DND-41 (cell line): ENCODE data around the gene PLD2.

Experiments
- EZH2 ChIP-seq: IDR thresholded peaks from 3 replicates; pipeline ENCODE4 v1.6.1; 2012; ENCODE audit warnings: borderline replicate concordance, low read depth, mild to moderate bottlenecking, moderate library complexity, low read length, inconsistent platforms; ENCODE audit not compliant: severe bottlenecking
- TF ChIP-seq, protein P1 (sequence below): IDR thresholded peaks from 2 replicates; pipeline ENCODE4 v1.5.1; 2012; ENCODE audit warnings: borderline replicate concordance, low read length, moderate library complexity, mild to moderate bottlenecking; ENCODE audit not compliant: poor library complexity, severe bottlenecking; ENCODE audit errors: extremely low read depth

DNA sequence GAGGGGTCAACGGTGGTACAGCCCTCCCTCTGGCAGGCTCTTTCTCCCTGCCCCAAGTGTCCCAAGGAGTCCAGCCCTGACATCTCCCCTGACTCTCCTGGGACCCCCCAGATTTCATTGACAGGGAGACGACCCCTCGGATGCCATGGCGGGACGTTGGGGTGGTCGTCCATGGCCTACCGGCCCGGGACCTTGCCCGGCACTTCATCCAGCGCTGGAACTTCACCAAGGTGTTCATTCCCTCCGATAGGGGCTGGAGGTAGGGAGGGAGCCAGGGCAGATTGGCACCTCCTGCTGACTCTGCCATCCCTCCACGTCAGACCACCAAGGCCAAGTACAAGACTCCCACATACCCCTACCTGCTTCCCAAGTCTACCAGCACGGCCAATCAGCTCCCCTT lies 9.9 kb downstream of the PLD2 start:
- TF ChIP-seq, protein P1, sequence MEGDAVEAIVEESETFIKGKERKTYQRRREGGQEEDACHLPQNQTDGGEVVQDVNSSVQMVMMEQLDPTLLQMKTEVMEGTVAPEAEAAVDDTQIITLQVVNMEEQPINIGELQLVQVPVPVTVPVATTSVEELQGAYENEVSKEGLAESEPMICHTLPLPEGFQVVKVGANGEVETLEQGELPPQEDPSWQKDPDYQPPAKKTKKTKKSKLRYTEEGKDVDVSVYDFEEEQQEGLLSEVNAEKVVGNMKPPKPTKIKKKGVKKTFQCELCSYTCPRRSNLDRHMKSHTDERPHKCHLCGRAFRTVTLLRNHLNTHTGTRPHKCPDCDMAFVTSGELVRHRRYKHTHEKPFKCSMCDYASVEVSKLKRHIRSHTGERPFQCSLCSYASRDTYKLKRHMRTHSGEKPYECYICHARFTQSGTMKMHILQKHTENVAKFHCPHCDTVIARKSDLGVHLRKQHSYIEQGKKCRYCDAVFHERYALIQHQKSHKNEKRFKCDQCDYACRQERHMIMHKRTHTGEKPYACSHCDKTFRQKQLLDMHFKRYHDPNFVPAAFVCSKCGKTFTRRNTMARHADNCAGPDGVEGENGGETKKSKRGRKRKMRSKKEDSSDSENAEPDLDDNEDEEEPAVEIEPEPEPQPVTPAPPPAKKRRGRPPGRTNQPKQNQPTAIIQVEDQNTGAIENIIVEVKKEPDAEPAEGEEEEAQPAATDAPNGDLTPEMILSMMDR = no peak
- no peak for TF ChIP-seq EZH2
